Tibial artery (tissue), 4 donors: Measurements from ENCODE around the gene ANKRD33B.

Experiments
- DNase-seq, 2 donors: peaks; one replicate each; pipeline ENCODE4 v3.0.0-alpha.2; 2019
- H3K27ac ChIP-seq, 2 donors: fragments of 200-600 bp; sonication (generic) in 1 of 2; 1 replicate in 1 of 2; 2 replicates in 1 of 2; pipeline ENCODE4 v1.5.1; 2018 to 2019; ENCODE audit warnings: mild to moderate bottlenecking in 1 of 2
- H3K27me3 ChIP-seq, 2 donors: fragments of 200-600 bp; sonication (generic) in 1 of 2; one replicate each; pipeline versions ENCODE4 v1.5.1 to v1.6.0; 2016 to 2019
- H3K36me3 ChIP-seq, 3 donors: fragments of 200-600 bp; sonication (generic) in 2 of 3; one replicate each; pipeline ENCODE4 v1.5.1; 2016 to 2019; ENCODE audit warnings: mild to moderate bottlenecking in 2 of 3
- H3K4me1 ChIP-seq, 4 donors: fragments of 200-600 bp; sonication (generic) in 2 of 4; 1 replicate in 3 of 4; 2 replicates in 1 of 4; pipeline ENCODE4 v1.5.1; 2016 to 2019
- H3K4me3 ChIP-seq, 2 donors: fragments of 200-600 bp; sonication (generic) in 1 of 2; 1 replicate in 1 of 2; 2 replicates in 1 of 2; pipeline ENCODE4 v1.5.1; 2018 to 2019; ENCODE audit warnings: mild to moderate bottlenecking in 2 of 2
- H3K9me3 ChIP-seq, 3 donors: fragments of 200-600 bp; sonication (generic) in 1 of 3; one replicate each; pipeline ENCODE4 v1.5.1; 2016 to 2019
- intact Hi-C: fragments of 100-400 bp; cut with DNase I; formaldehyde crosslinking; loops from one replicate; pipeline ENCODE4 v1.15.0; 2023; ENCODE audit warnings: low total_unique reads
- TF ChIP-seq, protein P1 (sequence below), 2 experiments: fragments of 200-600 bp in 1 of 2; fragments of 450-650 bp in 1 of 2; IDR thresholded peaks; one replicate each; pipeline ENCODE4 v1.5.1; 2017 to 2019; ENCODE audit warnings: antibody characterized with exemption in 2 of 2, mild to moderate bottlenecking in 1 of 2, moderate library complexity in 1 of 2

The ANKRD33B gene

DNA sequence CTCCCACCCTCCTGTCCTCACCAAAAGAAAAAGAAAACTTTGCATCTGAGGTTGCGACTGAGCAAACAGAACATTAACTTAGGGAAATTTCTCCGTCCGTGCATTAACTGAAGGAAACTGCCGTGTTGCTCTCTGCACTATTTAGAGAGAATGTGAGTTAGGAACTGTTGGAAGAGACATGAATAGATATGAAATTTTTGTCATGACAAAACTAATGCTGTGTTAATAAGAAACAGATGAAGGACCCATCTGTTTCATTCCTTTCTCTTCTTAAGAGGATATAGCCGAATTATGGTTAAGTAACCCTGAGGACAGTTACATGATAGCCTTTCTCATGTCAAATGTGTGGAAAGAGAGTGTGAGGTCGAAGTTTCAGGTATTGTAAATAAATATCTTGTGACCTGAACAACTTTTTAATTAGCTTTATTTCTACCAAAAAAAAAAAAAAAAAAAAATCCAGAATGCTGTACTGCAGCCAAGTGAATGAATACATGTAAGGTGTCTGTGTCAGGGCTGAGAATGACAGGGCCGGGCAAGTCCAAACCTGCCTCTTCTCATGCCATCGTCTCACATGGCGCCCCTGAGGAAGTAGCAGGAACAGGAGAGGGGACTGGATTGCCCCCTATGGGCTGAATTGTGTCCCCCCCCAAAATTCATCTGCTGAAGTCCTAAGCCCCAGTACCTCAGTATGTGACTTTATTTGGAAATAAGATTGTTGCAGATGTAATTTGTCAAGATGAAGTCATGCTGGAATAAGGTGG lies 35.6 kb upstream of the ANKRD33B start:
- peak in 1 of 2 donors; percentile 19 for DNase-seq
- H3K36me3 ChIP-seq: no peaks in the 10 kb centered on the region
- TF ChIP-seq, protein P1, sequence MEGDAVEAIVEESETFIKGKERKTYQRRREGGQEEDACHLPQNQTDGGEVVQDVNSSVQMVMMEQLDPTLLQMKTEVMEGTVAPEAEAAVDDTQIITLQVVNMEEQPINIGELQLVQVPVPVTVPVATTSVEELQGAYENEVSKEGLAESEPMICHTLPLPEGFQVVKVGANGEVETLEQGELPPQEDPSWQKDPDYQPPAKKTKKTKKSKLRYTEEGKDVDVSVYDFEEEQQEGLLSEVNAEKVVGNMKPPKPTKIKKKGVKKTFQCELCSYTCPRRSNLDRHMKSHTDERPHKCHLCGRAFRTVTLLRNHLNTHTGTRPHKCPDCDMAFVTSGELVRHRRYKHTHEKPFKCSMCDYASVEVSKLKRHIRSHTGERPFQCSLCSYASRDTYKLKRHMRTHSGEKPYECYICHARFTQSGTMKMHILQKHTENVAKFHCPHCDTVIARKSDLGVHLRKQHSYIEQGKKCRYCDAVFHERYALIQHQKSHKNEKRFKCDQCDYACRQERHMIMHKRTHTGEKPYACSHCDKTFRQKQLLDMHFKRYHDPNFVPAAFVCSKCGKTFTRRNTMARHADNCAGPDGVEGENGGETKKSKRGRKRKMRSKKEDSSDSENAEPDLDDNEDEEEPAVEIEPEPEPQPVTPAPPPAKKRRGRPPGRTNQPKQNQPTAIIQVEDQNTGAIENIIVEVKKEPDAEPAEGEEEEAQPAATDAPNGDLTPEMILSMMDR (IDR thresholded peaks at IDR 0.05): no peak
- H3K27me3 ChIP-seq: peaks cover 0 to 11% of the 10 kb centered on the region in 2 donors
- intact Hi-C loops: no loop called here
- H3K4me1 ChIP-seq: peaks cover 0 to under 1% (median 0%) of the 10 kb centered on the region in 4 donors
- no peak overlapping the region for H3K4me3 ChIP-seq
- H3K9me3 ChIP-seq: no peaks in the 10 kb centered on the region
- no peak overlapping the region for H3K27ac ChIP-seq

DNA sequence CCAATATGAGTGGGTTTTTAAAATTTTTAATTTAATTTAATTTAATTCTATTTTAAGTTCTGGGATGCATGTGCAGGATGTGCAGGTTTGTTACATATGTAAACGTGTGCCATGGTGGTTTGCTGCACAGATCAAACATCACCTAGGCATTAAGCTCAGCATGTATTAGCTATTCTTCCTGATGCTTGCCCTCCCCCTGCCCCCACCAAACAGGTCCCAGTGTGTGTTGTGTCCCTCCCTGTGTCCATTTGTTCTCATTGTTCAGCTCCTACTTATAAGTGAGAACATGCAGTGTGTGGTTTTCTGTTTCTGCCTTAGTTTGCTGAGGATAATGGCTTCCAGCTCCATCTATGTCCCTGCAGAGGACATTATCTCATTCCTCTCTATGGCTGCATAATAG lies 35.0 kb upstream of the ANKRD33B start:
- no peak overlapping the region for H3K27ac ChIP-seq
- peaks cover 0 to 6% (median 2%) of the 10 kb centered on the region in 4 donors for H3K4me1 ChIP-seq
- peak in 1 of 2 donors; percentile 7 for DNase-seq
- peaks cover 0 to 17% of the 10 kb centered on the region in 2 donors for H3K27me3 ChIP-seq
- H3K9me3 ChIP-seq: no peaks in the 10 kb centered on the region
- intact Hi-C loops: no loop called here
- TF ChIP-seq, protein P1 (IDR thresholded peaks at IDR 0.05): no peak
- no peaks in the 10 kb centered on the region for H3K36me3 ChIP-seq
- no peak overlapping the region for H3K4me3 ChIP-seq

DNA sequence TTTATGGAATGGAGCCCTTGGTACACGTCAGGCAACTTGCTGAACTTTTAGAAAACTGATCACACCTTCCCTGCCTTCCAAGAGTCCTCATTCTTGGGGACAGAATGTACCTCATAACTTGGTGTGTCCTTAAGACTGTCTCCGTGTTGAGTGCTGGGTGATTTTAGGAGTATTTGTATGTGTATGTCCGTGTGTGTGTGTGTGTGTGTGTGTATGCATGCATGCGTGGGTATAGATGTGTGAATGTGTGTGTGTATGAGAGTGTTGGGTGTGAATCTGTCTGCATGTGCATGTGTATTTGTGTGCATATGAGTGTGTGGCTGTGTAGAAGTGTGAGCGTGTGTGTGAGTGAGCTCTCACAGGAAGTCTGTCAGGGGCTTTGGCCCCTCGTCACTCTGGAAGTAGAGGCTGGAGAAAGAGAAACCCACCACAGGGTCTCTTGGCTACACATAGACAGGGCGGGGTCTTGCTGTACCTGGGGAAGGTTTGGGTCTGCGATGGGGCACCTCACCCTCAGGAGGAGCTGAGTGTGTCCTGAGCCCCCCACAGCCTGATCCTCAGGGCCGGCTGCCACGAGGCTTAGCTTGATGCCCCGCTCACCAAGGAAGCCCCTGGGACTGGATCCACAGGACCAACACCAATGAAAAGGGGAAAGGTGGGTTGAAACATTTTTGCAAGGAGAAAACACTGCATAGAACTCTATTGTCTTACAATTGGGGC lies 33.1 kb upstream of the ANKRD33B start:
- peaks cover 0 to 19% of the 10 kb centered on the region in 2 donors for H3K27me3 ChIP-seq
- TF ChIP-seq, protein P1 (IDR thresholded peaks at IDR 0.05): no peak
- H3K4me3 ChIP-seq: no peak overlapping the region
- no peak overlapping the region for H3K27ac ChIP-seq
- peak in 1 of 2 donors; percentile 34 for DNase-seq
- intact Hi-C loops: loop anchor here (10.0 kb wide), 1 partner anchor 76 kb away; no protein-coding TSS in a partner anchor
- H3K36me3 ChIP-seq: no peaks in the 10 kb centered on the region
- no peaks in the 10 kb centered on the region for H3K9me3 ChIP-seq
- peaks cover 0 to 6% (median 2%) of the 10 kb centered on the region in 4 donors for H3K4me1 ChIP-seq

DNA sequence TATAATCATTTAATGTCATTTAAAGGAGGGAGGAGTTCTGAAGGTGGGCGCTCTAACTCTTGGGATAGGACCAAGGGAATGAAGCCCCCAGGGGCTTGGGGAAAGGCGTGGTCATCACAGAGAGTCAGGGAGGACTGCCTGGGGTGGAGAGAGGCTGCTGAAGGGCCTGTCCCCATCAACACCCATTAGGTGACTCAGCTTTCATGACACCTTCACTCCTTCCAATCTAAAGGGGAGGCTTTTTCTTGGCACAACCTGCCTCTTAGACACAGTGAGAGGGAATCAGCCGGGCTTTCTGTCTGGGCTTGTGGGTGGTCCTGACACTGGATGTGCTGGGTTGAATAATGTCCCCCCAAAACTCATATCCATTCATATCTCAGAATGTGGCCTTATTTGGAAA lies 31.4 kb upstream of the ANKRD33B start:
- H3K27ac ChIP-seq: no peak overlapping the region
- no peak for DNase-seq
- TF ChIP-seq, protein P1 (IDR thresholded peaks at IDR 0.05): no peak
- no peaks in the 10 kb centered on the region for H3K9me3 ChIP-seq
- H3K27me3 ChIP-seq: peaks cover 0 to 19% of the 10 kb centered on the region in 2 donors
- no peaks in the 10 kb centered on the region for H3K36me3 ChIP-seq
- peaks cover 0 to 16% (median 5%) of the 10 kb centered on the region in 4 donors for H3K4me1 ChIP-seq
- H3K4me3 ChIP-seq: no peak overlapping the region
- intact Hi-C loops: loop anchor here (10.0 kb wide), 1 partner anchor 78 kb away; no protein-coding TSS in a partner anchor

DNA sequence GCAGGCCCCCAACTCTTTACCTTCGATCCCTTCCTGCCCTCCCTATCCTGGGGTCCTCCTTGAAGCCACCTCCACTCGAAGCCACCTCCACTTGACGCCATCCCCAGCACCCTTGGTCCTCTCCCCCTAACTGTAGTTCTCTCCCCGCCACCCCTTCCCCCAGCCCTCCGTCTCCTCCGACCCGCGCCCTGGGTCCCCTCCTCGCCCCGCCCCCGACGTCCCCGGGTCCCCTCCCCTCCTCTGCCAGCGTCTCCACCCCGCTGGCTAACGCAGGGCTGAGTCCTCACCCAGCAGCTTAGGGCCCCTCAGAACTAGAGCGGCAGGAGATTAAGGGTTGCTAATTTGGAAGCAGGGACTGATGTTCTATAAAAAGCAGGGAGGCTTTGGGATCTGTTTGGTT lies 30.6 kb upstream of the ANKRD33B start:
- Histone ChIP-seq H3K27ac (no peak overlapping the region), H3K4me3 (no peak overlapping the region), H3K27me3 (peaks cover 0 to 19% of the 10 kb centered on the region in 2 donors), H3K36me3 (no peaks in the 10 kb centered on the region), H3K9me3 (no peaks in the 10 kb centered on the region), H3K4me1 (peaks cover 0 to 24% (median 10%) of the 10 kb centered on the region in 4 donors)
- TF ChIP-seq, protein P1 (IDR thresholded peaks at IDR 0.05): no peak
- intact Hi-C loops: loop anchor here (10.0 kb wide), 1 partner anchor 78 kb away; no protein-coding TSS in a partner anchor
- no peak for DNase-seq
